ENCODE measurements around the gene DPP10. TPM values are rescaled to one million over a fixed set of nuclear protein-coding genes. Genes with fewer than 3 reads are reported as not detected.

The DPP10 gene
- total RNA-seq, 2 donors from 2014 or later: 3.1 to 11.2 TPM

DNA sequence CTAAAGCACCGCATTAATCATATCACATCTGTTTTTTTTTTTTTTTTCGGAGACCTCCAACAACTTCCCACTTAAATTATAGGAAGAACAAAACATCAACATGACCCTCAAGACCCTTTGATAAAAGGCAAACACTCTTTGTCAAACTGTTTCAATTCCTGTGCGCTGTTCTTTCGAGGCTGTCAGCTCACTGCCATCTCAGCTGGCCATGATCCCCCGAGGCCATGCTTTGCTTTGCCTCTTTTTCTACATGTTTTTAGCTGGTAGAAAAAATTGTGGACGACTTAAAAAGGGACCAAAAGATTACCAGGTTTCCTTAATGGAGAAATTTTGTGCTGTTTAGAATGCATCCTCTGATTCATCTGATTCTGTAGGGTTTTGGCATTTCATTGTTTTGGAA, 138.2 kb downstream of the DPP10 start:
- Histone ChIP-seq H3K9me3 (no peaks in the 10 kb centered on the region), H3K36me3 (replicated peaks in 1 of 2; ENCODE audit: insufficient read depth in 1 of 2, low read depth in 2 of 2) (no peaks in the 10 kb centered on the region), H3K27me3 (no peaks in the 10 kb centered on the region), H3K4me1 (no peaks in the 10 kb centered on the region), H3K4me3 (no peak overlapping the region), H3K27ac (no peak overlapping the region)
- DNase-seq: no peak
- intact Hi-C loops (cut with DNase I): no loop called here
- TF ChIP-seq POLR2A (IDR thresholded peaks at IDR 0.05): no peak
- TF ChIP-seq, protein P1, sequence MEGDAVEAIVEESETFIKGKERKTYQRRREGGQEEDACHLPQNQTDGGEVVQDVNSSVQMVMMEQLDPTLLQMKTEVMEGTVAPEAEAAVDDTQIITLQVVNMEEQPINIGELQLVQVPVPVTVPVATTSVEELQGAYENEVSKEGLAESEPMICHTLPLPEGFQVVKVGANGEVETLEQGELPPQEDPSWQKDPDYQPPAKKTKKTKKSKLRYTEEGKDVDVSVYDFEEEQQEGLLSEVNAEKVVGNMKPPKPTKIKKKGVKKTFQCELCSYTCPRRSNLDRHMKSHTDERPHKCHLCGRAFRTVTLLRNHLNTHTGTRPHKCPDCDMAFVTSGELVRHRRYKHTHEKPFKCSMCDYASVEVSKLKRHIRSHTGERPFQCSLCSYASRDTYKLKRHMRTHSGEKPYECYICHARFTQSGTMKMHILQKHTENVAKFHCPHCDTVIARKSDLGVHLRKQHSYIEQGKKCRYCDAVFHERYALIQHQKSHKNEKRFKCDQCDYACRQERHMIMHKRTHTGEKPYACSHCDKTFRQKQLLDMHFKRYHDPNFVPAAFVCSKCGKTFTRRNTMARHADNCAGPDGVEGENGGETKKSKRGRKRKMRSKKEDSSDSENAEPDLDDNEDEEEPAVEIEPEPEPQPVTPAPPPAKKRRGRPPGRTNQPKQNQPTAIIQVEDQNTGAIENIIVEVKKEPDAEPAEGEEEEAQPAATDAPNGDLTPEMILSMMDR (IDR thresholded peaks at IDR 0.05): no peak
- 45 to 54% methylated on average over 6 of the region's 6 CpGs for WGBS, 2 donors
- ATAC-seq: no peak

DNA sequence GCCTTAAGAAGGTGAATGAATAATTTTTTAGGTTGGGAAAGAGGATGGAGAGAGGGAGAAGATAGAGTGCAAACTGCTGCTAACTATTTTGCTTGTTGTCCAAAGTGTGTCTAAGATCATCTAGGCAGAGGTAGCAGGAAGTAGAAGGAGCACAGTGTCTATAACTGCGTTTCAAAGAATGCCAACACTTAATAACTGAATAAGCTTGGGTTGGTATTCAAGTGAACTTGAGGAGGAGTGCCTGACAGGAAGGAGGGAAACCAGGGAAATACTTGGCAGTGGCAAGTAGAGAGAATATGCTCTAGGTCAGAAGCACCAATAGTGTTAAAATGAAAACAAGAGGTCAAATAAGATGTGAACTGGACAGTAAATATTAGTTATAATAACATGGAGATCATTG, 155.9 kb downstream of the DPP10 start:
- 39 to 42% methylated on average over 1 of the region's 1 CpG for WGBS, 2 donors
- no peak overlapping the region for H3K27ac ChIP-seq
- no peaks in the 10 kb centered on the region for H3K9me3 ChIP-seq
- no peak overlapping the region for H3K4me3 ChIP-seq
- DNase-seq (no peak), ATAC-seq (no peak)
- TF ChIP-seq, protein P1 (IDR thresholded peaks at IDR 0.05): no peak
- no peak for TF ChIP-seq POLR2A (IDR thresholded peaks at IDR 0.05)
- H3K36me3 ChIP-seq (replicated peaks in 1 of 2; ENCODE audit: insufficient read depth in 1 of 2, low read depth in 2 of 2): no peaks in the 10 kb centered on the region
- H3K27me3 ChIP-seq: no peaks in the 10 kb centered on the region
- intact Hi-C loops (cut with DNase I): no loop called here
- no peaks in the 10 kb centered on the region for H3K4me1 ChIP-seq

DNA sequence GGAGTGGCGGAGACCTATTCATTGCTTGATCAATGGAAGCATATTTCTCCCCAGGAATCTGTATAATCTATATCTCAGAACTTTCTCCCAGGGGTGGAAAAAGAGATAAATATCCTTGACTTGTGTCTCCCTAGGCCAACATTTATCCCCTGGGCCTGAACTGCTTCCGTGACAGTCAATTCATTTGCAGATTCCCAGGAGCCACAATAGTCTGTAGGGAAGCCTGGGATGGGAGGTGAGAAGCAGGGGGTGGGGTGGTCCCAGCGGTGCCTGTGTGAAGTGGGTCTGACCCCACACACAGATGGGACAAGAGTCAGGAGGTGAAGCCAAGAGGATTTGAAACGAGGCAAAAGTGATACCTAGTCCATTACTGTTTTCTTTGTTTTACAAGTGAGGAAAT, 166.8 kb downstream of the DPP10 start:
- intact Hi-C loops (cut with DNase I): no loop called here
- H3K27ac ChIP-seq: no peak overlapping the region
- H3K27me3 ChIP-seq: peaks cover 0 to 6% of the 10 kb centered on the region in 2 donors
- no peak for DNase-seq
- H3K4me3 ChIP-seq: no peak overlapping the region
- H3K4me1 ChIP-seq: no peaks in the 10 kb centered on the region
- WGBS, 2 donors: 47 to 61% methylated on average over 4 of the region's 4 CpGs
- ATAC-seq: no peak
- H3K36me3 ChIP-seq (replicated peaks in 1 of 2; ENCODE audit: insufficient read depth in 1 of 2, low read depth in 2 of 2): no peaks in the 10 kb centered on the region
- TF ChIP-seq POLR2A (IDR thresholded peaks at IDR 0.05): no peak
- TF ChIP-seq, protein P1 (IDR thresholded peaks at IDR 0.05): no peak
- H3K9me3 ChIP-seq: no peaks in the 10 kb centered on the region

DNA sequence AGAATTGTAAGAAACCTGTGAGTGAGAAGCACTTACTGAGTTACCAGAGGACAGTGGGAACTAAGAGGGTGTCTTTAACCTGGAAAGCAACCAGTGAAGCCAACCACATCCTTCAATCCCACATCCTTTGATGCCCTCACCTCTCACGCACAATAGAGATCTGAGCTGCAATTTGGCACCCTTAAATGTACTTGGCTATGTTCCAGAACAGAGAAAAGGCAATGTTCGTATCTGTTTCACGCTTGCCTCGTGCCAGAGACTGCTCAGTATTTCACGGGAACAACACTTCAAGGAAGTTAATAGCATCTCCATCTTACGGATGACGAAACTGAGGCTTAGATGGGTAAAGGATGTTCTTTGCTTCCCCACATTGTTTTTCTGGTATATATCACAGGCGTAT, 167.4 kb downstream of the DPP10 start:
- Histone ChIP-seq H3K9me3 (no peaks in the 10 kb centered on the region), H3K27me3 (peaks cover 0 to 6% of the 10 kb centered on the region in 2 donors), H3K27ac (no peak overlapping the region), H3K4me3 (no peak overlapping the region), H3K36me3 (replicated peaks in 1 of 2; ENCODE audit: insufficient read depth in 1 of 2, low read depth in 2 of 2) (no peaks in the 10 kb centered on the region), H3K4me1 (no peaks in the 10 kb centered on the region)
- intact Hi-C loops (cut with DNase I): no loop called here
- TF ChIP-seq, protein P1 (IDR thresholded peaks at IDR 0.05): no peak
- no peak for TF ChIP-seq POLR2A (IDR thresholded peaks at IDR 0.05)
- DNase-seq (no peak), ATAC-seq (no peak)
- WGBS, 2 donors: 52 to 65% methylated on average over 8 of the region's 8 CpGs

DNA sequence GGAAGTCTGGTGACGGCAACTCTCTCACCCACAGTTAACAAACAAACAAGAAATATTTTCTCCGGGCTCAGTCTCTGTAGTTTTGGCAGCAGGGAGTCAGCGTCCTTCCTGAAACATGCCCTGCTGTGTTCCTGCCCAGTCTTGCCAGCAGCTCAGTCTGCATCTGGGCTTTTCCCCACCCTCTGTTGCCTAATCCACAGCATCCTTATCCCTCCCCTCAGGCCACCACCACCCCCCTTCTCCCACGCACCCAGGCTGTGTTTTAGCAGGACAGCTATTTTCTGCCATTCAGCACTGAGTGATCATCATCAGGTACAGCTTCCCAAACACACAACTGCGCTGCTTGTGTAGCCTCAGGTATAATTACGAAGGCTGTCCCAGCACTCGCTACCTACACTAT, 168.2 kb downstream of the DPP10 start:
- 34 to 36% methylated on average over 7 of the region's 7 CpGs for WGBS, 2 donors
- Histone ChIP-seq H3K4me3 (no peak overlapping the region), H3K27ac (no peak overlapping the region), H3K9me3 (no peaks in the 10 kb centered on the region), H3K36me3 (replicated peaks in 1 of 2; ENCODE audit: insufficient read depth in 1 of 2, low read depth in 2 of 2) (no peaks in the 10 kb centered on the region), H3K4me1 (no peaks in the 10 kb centered on the region), H3K27me3 (peaks cover 0 to 6% of the 10 kb centered on the region in 2 donors)
- intact Hi-C loops (cut with DNase I): no loop called here
- DNase-seq: no peak
- TF ChIP-seq, protein P1 (IDR thresholded peaks at IDR 0.05): no peak
- TF ChIP-seq POLR2A (IDR thresholded peaks at IDR 0.05): no peak
- no peak for ATAC-seq

Measured in body of pancreas (tissue), 4 donors.